Measurements from ENCODE around the gene IRS2.

The IRS2 gene

GRCh38 chr13:109728791-109729731, 57.3 kb downstream of the IRS2 start:
- no peak for DNase-seq (ENCODE audit: low read depth)

GRCh38 chr13:109728061-109728460, 58.3 kb downstream of the IRS2 start:
- DNase-seq (ENCODE audit: low read depth), result no peak

GRCh38 chr13:109727251-109727650, 59.1 kb downstream of the IRS2 start:
- no peak for DNase-seq (ENCODE audit: low read depth)

GRCh38 chr13:109725995-109726637, 60.3 kb downstream of the IRS2 start:
- DNase-seq (ENCODE audit: low read depth), result no peak

- DNase-seq (ENCODE audit: low read depth), result no peak
These were observed 61.1 kb downstream of the IRS2 start for GRCh38 chr13:109725297-109725696.

- DNase-seq (ENCODE audit: low read depth), result no peak
These were observed 61.8 kb downstream of the IRS2 start for GRCh38 chr13:109724603-109725002.

GRCh38 chr13:109723046-109723445, 63.3 kb downstream of the IRS2 start:
- no peak for DNase-seq (ENCODE audit: low read depth)

- DNase-seq (ENCODE audit: low read depth), result no peak
These were observed 64.3 kb downstream of the IRS2 start for GRCh38 chr13:109722068-109722467.

- DNase-seq (ENCODE audit: low read depth), result no peak
These were observed 65.6 kb downstream of the IRS2 start for GRCh38 chr13:109720758-109721184.

- DNase-seq (ENCODE audit: low read depth), result no peak
These were observed 66.3 kb downstream of the IRS2 start for GRCh38 chr13:109719962-109720646.

GRCh38 chr13:109718726-109719125, 67.7 kb downstream of the IRS2 start:
- no peak for DNase-seq (ENCODE audit: low read depth)

GRCh38 chr13:109717686-109718085, 68.7 kb downstream of the IRS2 start:
- DNase-seq (ENCODE audit: low read depth), result no peak

- no peak for DNase-seq (ENCODE audit: low read depth)
These were observed 70.5 kb downstream of the IRS2 start for GRCh38 chr13:109715902-109716301.

GRCh38 chr13:109713681-109714080, 72.7 kb downstream of the IRS2 start:
- no peak for DNase-seq (ENCODE audit: low read depth)

GRCh38 chr13:109712124-109712722, 74.2 kb downstream of the IRS2 start:
- no peak for DNase-seq (ENCODE audit: low read depth)

GRCh38 chr13:109707742-109708617, 78.4 kb downstream of the IRS2 start:
- no peak for DNase-seq (ENCODE audit: low read depth)

- DNase-seq (ENCODE audit: low read depth), result no peak
These were observed 79.2 kb downstream of the IRS2 start for GRCh38 chr13:109707044-109707741.

GRCh38 chr13:109706015-109706715, 80.2 kb downstream of the IRS2 start:
- DNase-seq (ENCODE audit: low read depth), result no peak

GRCh38 chr13:109704771-109705635, 81.4 kb downstream of the IRS2 start:
- no peak for DNase-seq (ENCODE audit: low read depth)
